ES-I3 (cell line): ENCODE data around the gene IGSF23.

Experiments
- H3K36me3 ChIP-seq: 2 replicates; pipeline ENCODE4 v1.6.1; 2013; ENCODE audit warnings: mild to moderate bottlenecking, low read length, control low read depth, moderate library complexity; ENCODE audit not compliant: insufficient read depth
- H3K4me1 ChIP-seq: 2 replicates; pipeline ENCODE4 v1.6.1; 2013; ENCODE audit warnings: mild to moderate bottlenecking, control low read depth, low read length; ENCODE audit not compliant: insufficient read depth
- H3K9ac ChIP-seq: 2 replicates; pipeline ENCODE4 v1.6.1; 2013; ENCODE audit warnings: low read depth, mild to moderate bottlenecking, low read length, moderate library complexity
- H3K9me3 ChIP-seq: 2 replicates; pipeline ENCODE4 v1.6.1; 2013; ENCODE audit warnings: mild to moderate bottlenecking, low read length, moderate library complexity; ENCODE audit not compliant: control insufficient read depth, insufficient read depth

IGSF23 gene

GRCh38 chr19:44613295-44614178 lies at the start of gene IGSF23:
Gene IGSF23 (plus strand): TSS chr19:44613563. CDS start chr19:44613646, 83 bp downstream.
- no peaks in the 10 kb centered on the region for H3K36me3 ChIP-seq
- H3K4me1 ChIP-seq: no peaks in the 10 kb centered on the region; the same call in 1 of the 2 replicates
- H3K9me3 ChIP-seq: no peaks in the 10 kb centered on the region
- no peak within 1 kb of the TSS for H3K9ac ChIP-seq

- Histone ChIP-seq H3K9me3 (no peaks in the 10 kb centered on the region), H3K4me1 (no peaks in the 10 kb centered on the region), H3K36me3 (no peaks in the 10 kb centered on the region), H3K9ac (no peak overlapping the region)
Observed at GRCh38 chr19:44566984-44567383, 46.4 kb upstream of the IGSF23 start.

GRCh38 chr19:44567745-44568144 lies 45.6 kb upstream of the IGSF23 start:
- H3K9me3 ChIP-seq: no peaks in the 10 kb centered on the region
- no peaks in the 10 kb centered on the region for H3K4me1 ChIP-seq
- no peak overlapping the region for H3K9ac ChIP-seq
- H3K36me3 ChIP-seq: no peaks in the 10 kb centered on the region

- no peak overlapping the region for H3K9ac ChIP-seq
- no peaks in the 10 kb centered on the region for H3K4me1 ChIP-seq
- no peaks in the 10 kb centered on the region for H3K36me3 ChIP-seq
- H3K9me3 ChIP-seq: no peaks in the 10 kb centered on the region
Observed at GRCh38 chr19:44570603-44570983, 42.8 kb upstream of the IGSF23 start.

GRCh38 chr19:44570984-44571684 lies 42.2 kb upstream of the IGSF23 start:
- Histone ChIP-seq H3K9ac (no peak overlapping the region), H3K4me1 (no peaks in the 10 kb centered on the region), H3K36me3 (no peaks in the 10 kb centered on the region), H3K9me3 (no peaks in the 10 kb centered on the region)

GRCh38 chr19:44571830-44572580 lies 41.4 kb upstream of the IGSF23 start:
- Histone ChIP-seq H3K36me3 (no peaks in the 10 kb centered on the region), H3K4me1 (no peaks in the 10 kb centered on the region), H3K9me3 (no peaks in the 10 kb centered on the region), H3K9ac (no peak overlapping the region)

- Histone ChIP-seq H3K9me3 (no peaks in the 10 kb centered on the region), H3K4me1 (no peaks in the 10 kb centered on the region), H3K36me3 (no peaks in the 10 kb centered on the region), H3K9ac (no peak overlapping the region)
Observed at GRCh38 chr19:44572581-44572900, 40.8 kb upstream of the IGSF23 start.

- Histone ChIP-seq H3K9me3 (no peaks in the 10 kb centered on the region), H3K9ac (no peak overlapping the region), H3K36me3 (no peaks in the 10 kb centered on the region), H3K4me1 (no peaks in the 10 kb centered on the region; the same call in 1 of the 2 replicates)
Observed at GRCh38 chr19:44573183-44573582, 40.2 kb upstream of the IGSF23 start.

GRCh38 chr19:44573627-44574026 lies 39.7 kb upstream of the IGSF23 start:
- H3K9ac ChIP-seq: no peak overlapping the region
- no peaks in the 10 kb centered on the region for H3K9me3 ChIP-seq
- H3K36me3 ChIP-seq: no peaks in the 10 kb centered on the region
- no peaks in the 10 kb centered on the region; the same call in 1 of the 2 replicates for H3K4me1 ChIP-seq

GRCh38 chr19:44574186-44574950 lies 39.0 kb upstream of the IGSF23 start:
- Histone ChIP-seq H3K36me3 (no peaks in the 10 kb centered on the region), H3K9ac (no peak overlapping the region), H3K9me3 (no peaks in the 10 kb centered on the region), H3K4me1 (no peaks in the 10 kb centered on the region; the same call in 1 of the 2 replicates)

GRCh38 chr19:44575116-44575700 lies 38.2 kb upstream of the IGSF23 start:
- Histone ChIP-seq H3K9me3 (no peaks in the 10 kb centered on the region), H3K4me1 (no peaks in the 10 kb centered on the region; the same call in 1 of the 2 replicates), H3K36me3 (no peaks in the 10 kb centered on the region), H3K9ac (no peak overlapping the region)

- H3K36me3 ChIP-seq: no peaks in the 10 kb centered on the region
- no peaks in the 10 kb centered on the region; the same call in 1 of the 2 replicates for H3K4me1 ChIP-seq
- no peaks in the 10 kb centered on the region for H3K9me3 ChIP-seq
- H3K9ac ChIP-seq: no peak overlapping the region
Observed at GRCh38 chr19:44576843-44577565, 36.4 kb upstream of the IGSF23 start.

- no peak overlapping the region for H3K9ac ChIP-seq
- no peaks in the 10 kb centered on the region for H3K36me3 ChIP-seq
- H3K4me1 ChIP-seq: no peaks in the 10 kb centered on the region; the same call in 1 of the 2 replicates
- H3K9me3 ChIP-seq: no peaks in the 10 kb centered on the region
Observed at GRCh38 chr19:44577566-44577874, 35.8 kb upstream of the IGSF23 start.
